Adrenal gland (tissue), 12 donors: ENCODE results near the gene S100A11. TPM values are rescaled to one million over a fixed set of nuclear protein-coding genes. Genes with fewer than 3 reads are reported as not detected.
A peak's percentile ranks its signal among the peaks of the same experiment; 100 is the strongest.

ENCODE experiments used
- DNase-seq, 7 donors: peaks; one replicate each; pipeline ENCODE4 v3.0.0-alpha.2; 2019 to 2020
- H3K27ac ChIP-seq, 5 donors: fragments of 200-600 bp; sonication (generic) in 4 of 5; 1 replicate in 3 of 5; 2 replicates in 2 of 5; pipeline versions ENCODE4 v1.5.1 to v1.8.0; 2016 to 2020; ENCODE audit warnings: mild to moderate bottlenecking in 1 of 5
- H3K27me3 ChIP-seq: fragments of 200-600 bp; 2 replicates; pipeline ENCODE4 v1.8.0; 2021
- H3K36me3 ChIP-seq, 2 donors: fragments of 200-600 bp; replicated peaks in 1 of 2; 1 replicate in 1 of 2; 2 replicates in 1 of 2; pipeline versions ENCODE4 v1.5.1 to v1.8.0; 2018 to 2022
- H3K4me1 ChIP-seq, 2 donors: fragments of 200-600 bp; replicated peaks in 1 of 2; 1 replicate in 1 of 2; 2 replicates in 1 of 2; pipeline versions ENCODE4 v1.5.1 to v1.8.0; 2018 to 2021
- H3K4me3 ChIP-seq, 4 donors: fragments of 200-600 bp; sonication (generic) in 3 of 4; one replicate each; pipeline ENCODE4 v1.5.1; 2016 to 2018
- H3K9me3 ChIP-seq, 3 donors: fragments of 200-600 bp; sonication (generic) in 1 of 3; replicated peaks in 1 of 3; 1 replicate in 2 of 3; 2 replicates in 1 of 3; pipeline versions ENCODE4 v1.5.1 to v1.8.0; 2016 to 2021
- CTCF ChIP-seq, 6 experiments: fragments of 450-650 bp in 4 of 6; fragments of 200-600 bp in 2 of 6; sonication (generic) in 1 of 6; IDR thresholded peaks; 1 replicate in 5 of 6; 2 replicates in 1 of 6; pipeline versions ENCODE4 v1.5.1 to v1.8.0; 2016 to 2021; ENCODE audit warnings: antibody characterized with exemption in 6 of 6, mild to moderate bottlenecking in 2 of 6, moderate library complexity in 1 of 6
- POLR2A ChIP-seq, 2 donors: fragments of 450-650 bp; IDR thresholded peaks; one replicate each; pipeline ENCODE4 v1.6.1; 2017; ENCODE audit warnings: antibody characterized with exemption in 2 of 2, mild to moderate bottlenecking in 2 of 2, moderate library complexity in 1 of 2
- WGBS, 4 donors: extraction: QIAGEN DNeasy Blood & Tissue Kit in 2 of 4; methylation state at CpG; one replicate each; pipeline versions ENCODE4 v1.1.5 to v1.1.7; 2013 to 2017; 5-methylcytosine and 5-hydroxymethylcytosine counted together
- intact Hi-C, 2 donors: fragments of 100-400 bp; cut with DNase I; formaldehyde crosslinking; loops; one replicate each; pipeline versions ENCODE4 v1.14.1 to v1.15.0; 2022 to 2023
- polyA plus RNA-seq, 3 donors: library from polyadenylated mRNA; stranded (reverse); fragments of 200-250 nt in 2 of 3; fragments of 350-450 nt in 1 of 3; fragmentation: Illumina TruSeq in 1 of 3; extraction: RNeasy Lipid Tissue Mini Kit (QIAGEN cat#74804) in 1 of 3; gene quantifications; one replicate each; pipeline ENCODE4 v1.2.3, GENCODE V29; 2013 to 2014
- total RNA-seq, 9 donors: library from RNA; depleted of rRNA in 4 of 9; stranded (reverse); fragments of >200 nt in 4 of 9; fragments of 120-200 nt in 1 of 9; fragmentation: NEBNext Ultra II Directional in 1 of 9; extraction: Animal tissue kit (Norgen Biotek cat#: 25700) in 1 of 9; gene quantifications; one replicate each; pipeline versions ENCODE4 v1.1.0 to v1.2.4, GENCODE V29; 2013 to 2023
- donor health status: healthy with polysubstance abuse.
- donor health status: Bipolar disorder and iron deficiency.
- donor health status: DM: yes; HTN: yes; CAD: no.
- donor health status: DM: no; HTN: no; CAD: no.
- donor health status: DM: no; HTN: no; CAD: no.
- donor health status: DM: yes; HTN: yes; CAD: no.

Gene S100A11
- total and polyA plus RNA-seq, 12 donors = 66.8 to 1,160 (median 156) TPM

GRCh38 chr1:152067150-152067549, 30.3 kb upstream of the S100A11 start:
- TF ChIP-seq POLR2A (IDR thresholded peaks at IDR 0.05) (no peak), CTCF (IDR thresholded peaks at IDR 0.05) (no peak)
- H3K27ac ChIP-seq = no peak overlapping the region

DNA sequence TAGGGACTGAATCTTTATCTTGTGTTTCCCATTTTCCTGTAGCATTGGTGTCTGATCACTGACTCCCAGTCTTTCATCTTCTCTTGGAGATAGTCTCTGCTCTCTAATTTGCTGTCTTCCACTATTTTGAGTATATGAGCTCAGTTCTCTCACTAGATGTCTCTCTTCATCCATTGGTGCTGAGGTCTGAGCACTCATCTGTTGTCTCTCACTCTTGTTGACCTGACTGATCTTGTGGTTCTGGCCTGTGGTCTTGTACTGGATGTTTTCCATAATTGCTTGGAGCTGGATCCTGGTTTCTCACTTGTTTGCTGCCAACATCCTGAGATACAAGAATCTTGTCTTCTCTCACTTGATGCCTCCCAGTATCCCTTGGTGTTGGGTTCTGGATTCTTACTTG, 25.1 kb upstream of the S100A11 start:
- H3K9me3 ChIP-seq = no peaks in the 10 kb centered on the region
- DNase-seq = no peak
- H3K27me3 ChIP-seq = peaks cover 15% of the 10 kb centered on the region
- no peaks in the 10 kb centered on the region for H3K4me1 ChIP-seq
- no peaks in the 10 kb centered on the region for H3K36me3 ChIP-seq
- TF ChIP-seq CTCF (IDR thresholded peaks at IDR 0.05) (no peak), POLR2A (IDR thresholded peaks at IDR 0.05) (no peak)
- no peak overlapping the region for H3K27ac ChIP-seq
- H3K4me3 ChIP-seq = no peak overlapping the region
- intact Hi-C loops = no loop called here

More at GRCh38 chr1:152067150-152067549, 30.3 kb upstream of the S100A11 start:
- DNase-seq = no peak
- H3K36me3 ChIP-seq = no peaks in the 10 kb centered on the region
- H3K4me1 ChIP-seq = no peaks in the 10 kb centered on the region
- H3K27me3 ChIP-seq = peaks cover 5% of the 10 kb centered on the region
- H3K9me3 ChIP-seq = no peaks in the 10 kb centered on the region
- no peak overlapping the region for H3K4me3 ChIP-seq
- intact Hi-C loops = no loop called here

GRCh38 chr1:152053375-152053774, 16.6 kb upstream of the S100A11 start:
- Histone ChIP-seq H3K4me1 (peaks cover 3 to 5% of the 10 kb centered on the region in 2 donors), H3K27ac (no peak overlapping the region), H3K9me3 (no peaks in the 10 kb centered on the region), H3K27me3 (peaks cover 21% of the 10 kb centered on the region), H3K36me3 (no peaks in the 10 kb centered on the region), H3K4me3 (no peak overlapping the region)
- WGBS, 4 donors = 41 to 48% (median 47%) methylated on average over 13 of the region's 13 CpGs
- intact Hi-C loops = loop anchor here in 1 of 2 donors (10.0 kb wide), 1 partner anchor 391 kb away; no protein-coding TSS in a partner anchor
- no peak for TF ChIP-seq POLR2A (IDR thresholded peaks at IDR 0.05)
- TF ChIP-seq CTCF (IDR thresholded peaks at IDR 0.05) = no peak
- no peak for DNase-seq

GRCh38 chr1:152052606-152053005, 15.8 kb upstream of the S100A11 start:
- WGBS, 4 donors = 26 to 32% (median 27%) methylated on average over 3 to 11 of the region's 11 CpGs

More at GRCh38 chr1:152052606-152053005, 15.8 kb upstream of the S100A11 start:
- Histone ChIP-seq H3K27me3 (peaks cover 15% of the 10 kb centered on the region), H3K4me1 (peaks cover 10 to 13% of the 10 kb centered on the region in 2 donors), H3K27ac (no peak overlapping the region), H3K36me3 (no peaks in the 10 kb centered on the region), H3K4me3 (no peak overlapping the region), H3K9me3 (no peaks in the 10 kb centered on the region)
- peak; percentile 78 to 95 (median 86) for DNase-seq
- TF ChIP-seq POLR2A (IDR thresholded peaks at IDR 0.05) (no peak), CTCF (IDR thresholded peaks at IDR 0.05) (peak; percentile 78 to 94 (median 90))
- intact Hi-C loops = loop anchor here in 1 of 2 donors (10.0 kb wide), 1 partner anchor 392 kb away; no protein-coding TSS in a partner anchor
